Left ventricle myocardium inferior (tissue), 1 donor: ENCODE measurements around the gene CLN6. TPM values are rescaled to one million over a fixed set of nuclear protein-coding genes. Genes with fewer than 3 reads are reported as not detected.

ENCODE experiments used
- DNase-seq: peaks from one replicate; pipeline ENCODE4 v3.0.0-alpha.2; 2020
- H3K27ac ChIP-seq: fragments of 200-600 bp; replicated peaks from 2 replicates; pipeline ENCODE4 v1.8.0; 2021
- H3K27me3 ChIP-seq: fragments of 200-600 bp; 2 replicates; pipeline ENCODE4 v1.8.0; 2021; ENCODE audit warnings: low read depth
- H3K36me3 ChIP-seq: fragments of 200-600 bp; 2 replicates; pipeline ENCODE4 v1.8.0; 2021
- H3K4me1 ChIP-seq: fragments of 200-600 bp; 2 replicates; pipeline ENCODE4 v1.8.0; 2021
- H3K4me3 ChIP-seq: fragments of 200-600 bp; 2 replicates; pipeline ENCODE4 v1.8.0; 2021; ENCODE audit warnings: mild to moderate bottlenecking, moderate library complexity
- H3K9me3 ChIP-seq: fragments of 200-600 bp; replicated peaks from 2 replicates; pipeline ENCODE4 v1.8.0; 2021
- CTCF ChIP-seq: fragments of 200-600 bp; IDR thresholded peaks from 2 replicates; pipeline ENCODE4 v1.8.0; 2021; ENCODE audit warnings: antibody characterized with exemption, mild to moderate bottlenecking, borderline replicate concordance
- intact Hi-C: fragments of 100-400 bp; cut with micrococcal nuclease; formaldehyde crosslinking; loops from one replicate; pipeline ENCODE4 v1.11.0; 2022
- total RNA-seq: library from RNA; stranded (reverse); fragmentation: NEBNext Ultra II Directional; extraction: Animal tissue kit (Norgen Biotek cat#: 25700); gene quantifications from one replicate; pipeline ENCODE4 v1.2.1, GENCODE V29; 2021
- donor health status: DM: no; HTN: yes; CAD: no; lungs with severe emphysema.

CLN6 gene
- total RNA-seq, 1 donor from 2014 or later = 6.6 TPM

- Histone ChIP-seq H3K27ac (no peak overlapping the region), H3K4me3 (no peak overlapping the region), H3K36me3 (peaks cover 12% of the 10 kb centered on the region), H3K9me3 (no peaks in the 10 kb centered on the region), H3K4me1 (peaks cover 54% of the 10 kb centered on the region), H3K27me3 (no peaks in the 10 kb centered on the region)
- DNase-seq = no peak
- intact Hi-C loops = no loop called here
- TF ChIP-seq CTCF = no peak
These were observed 34.0 kb downstream of the CLN6 start for GRCh38 chr15:68195336-68196112.

- DNase-seq = peak; percentile 50
- TF ChIP-seq CTCF = no peak
- intact Hi-C loops = no loop called here
- no peaks in the 10 kb centered on the region for H3K27me3 ChIP-seq
- peaks cover 47% of the 10 kb centered on the region for H3K4me1 ChIP-seq
- H3K27ac ChIP-seq = peak overlapping the region; percentile 47
- H3K9me3 ChIP-seq = no peaks in the 10 kb centered on the region
- H3K36me3 ChIP-seq = peaks cover 23% of the 10 kb centered on the region
- H3K4me3 ChIP-seq = no peak overlapping the region
These were observed 36.6 kb downstream of the CLN6 start for GRCh38 chr15:68192804-68193486.

- Histone ChIP-seq H3K9me3 (no peaks in the 10 kb centered on the region), H3K36me3 (peaks cover 23% of the 10 kb centered on the region), H3K4me1 (peaks cover 52% of the 10 kb centered on the region), H3K4me3 (no peak overlapping the region), H3K27me3 (no peaks in the 10 kb centered on the region), H3K27ac (peak overlapping the region; percentile 33)
- intact Hi-C loops = no loop called here
- DNase-seq = no peak
- TF ChIP-seq CTCF = no peak
These were observed 37.4 kb downstream of the CLN6 start for GRCh38 chr15:68192117-68192516.

GRCh38 chr15:68191555-68191954 is 38.0 kb downstream of the CLN6 start:
- H3K36me3 ChIP-seq = peaks cover 23% of the 10 kb centered on the region
- H3K4me1 ChIP-seq = peaks cover 58% of the 10 kb centered on the region

GRCh38 chr15:68190048-68190447 is 39.5 kb downstream of the CLN6 start:
- Histone ChIP-seq H3K27me3 (no peaks in the 10 kb centered on the region), H3K4me3 (no peak overlapping the region), H3K27ac (no peak overlapping the region), H3K9me3 (no peaks in the 10 kb centered on the region), H3K4me1 (peaks cover 54% of the 10 kb centered on the region), H3K36me3 (peaks cover 34% of the 10 kb centered on the region)
- no peak for DNase-seq
- TF ChIP-seq CTCF = no peak
- intact Hi-C loops = no loop called here

More at GRCh38 chr15:68191555-68191954, 38.0 kb downstream of the CLN6 start:
- Histone ChIP-seq H3K27me3 (no peaks in the 10 kb centered on the region), H3K4me3 (no peak overlapping the region), H3K27ac (no peak overlapping the region), H3K9me3 (no peaks in the 10 kb centered on the region)
- DNase-seq = no peak
- no peak for TF ChIP-seq CTCF
- intact Hi-C loops = no loop called here
